GM21423 (cell line): ENCODE data around the gene C1orf35.
"Not testable (repeated sequence)": the region's sequence is repeated elsewhere in the genome, so short reads cannot be mapped to it uniquely, and the experiment has no call there.

Experiments used
- ATAC-seq: cut with Tn5 transposase; IDR thresholded peaks from one replicate; pipeline ENCODE4 v1.9.1; 2021; ENCODE audit warnings: mild to moderate bottlenecking, moderate library complexity; ENCODE audit not compliant: unreplicated experiment

Gene C1orf35

GRCh38 chr1:228142701-228143136 lies 39.6 kb upstream of the C1orf35 start:
- ATAC-seq = no peak

- no peak for ATAC-seq
These were observed 39.1 kb upstream of the C1orf35 start for GRCh38 chr1:228142155-228142691.

- no peak for ATAC-seq
These were observed 38.3 kb upstream of the C1orf35 start for GRCh38 chr1:228141226-228142044.

GRCh38 chr1:228140724-228141225 lies 37.6 kb upstream of the C1orf35 start:
- no peak for ATAC-seq

GRCh38 chr1:228139931-228140723 lies 37.0 kb upstream of the C1orf35 start, which contains the start of gene GUK1:
TSS of gene GUK1 (plus strand) at chr1:228140279. CDS start at chr1:228140303, 24 bp downstream.
- peak; percentile 91 for ATAC-seq

GRCh38 chr1:228139406-228139930 lies 36.3 kb upstream of the C1orf35 start:
- no peak for ATAC-seq

- ATAC-seq = no peak
These were observed 33.8 kb upstream of the C1orf35 start for GRCh38 chr1:228136901-228137300.

- ATAC-seq = no peak
These were observed 31.5 kb upstream of the C1orf35 start for GRCh38 chr1:228134591-228134990.

GRCh38 chr1:228131766-228132165 lies 28.6 kb upstream of the C1orf35 start:
- no peak for ATAC-seq

- ATAC-seq = no peak
These were observed 22.1 kb upstream of the C1orf35 start for GRCh38 chr1:228125185-228125584.

- ATAC-seq = no peak
These were observed 20.4 kb upstream of the C1orf35 start for GRCh38 chr1:228123505-228123904.

GRCh38 chr1:228122921-228123441 lies 19.9 kb upstream of the C1orf35 start:
- no peak for ATAC-seq

- ATAC-seq = no peak
These were observed 17.8 kb upstream of the C1orf35 start for GRCh38 chr1:228120857-228121489.

GRCh38 chr1:228120351-228120750 lies 17.2 kb upstream of the C1orf35 start:
- no peak for ATAC-seq

GRCh38 chr1:228118040-228118439 lies 14.9 kb upstream of the C1orf35 start:
- no peak for ATAC-seq

GRCh38 chr1:228117335-228117734 lies 14.2 kb upstream of the C1orf35 start:
- ATAC-seq = no peak

GRCh38 chr1:228114827-228115226 lies 11.7 kb upstream of the C1orf35 start:
- no peak for ATAC-seq

GRCh38 chr1:228112617-228113016 lies 9.5 kb upstream of the C1orf35 start:
- no peak for ATAC-seq

GRCh38 chr1:228112167-228112566 lies 9.0 kb upstream of the C1orf35 start:
- no peak for ATAC-seq

- ATAC-seq = not testable (repeated sequence)
These were observed 8.2 kb upstream of the C1orf35 start for GRCh38 chr1:228111315-228111714.
